Measurements from ENCODE around the gene CADM1.

CADM1 gene

DNA sequence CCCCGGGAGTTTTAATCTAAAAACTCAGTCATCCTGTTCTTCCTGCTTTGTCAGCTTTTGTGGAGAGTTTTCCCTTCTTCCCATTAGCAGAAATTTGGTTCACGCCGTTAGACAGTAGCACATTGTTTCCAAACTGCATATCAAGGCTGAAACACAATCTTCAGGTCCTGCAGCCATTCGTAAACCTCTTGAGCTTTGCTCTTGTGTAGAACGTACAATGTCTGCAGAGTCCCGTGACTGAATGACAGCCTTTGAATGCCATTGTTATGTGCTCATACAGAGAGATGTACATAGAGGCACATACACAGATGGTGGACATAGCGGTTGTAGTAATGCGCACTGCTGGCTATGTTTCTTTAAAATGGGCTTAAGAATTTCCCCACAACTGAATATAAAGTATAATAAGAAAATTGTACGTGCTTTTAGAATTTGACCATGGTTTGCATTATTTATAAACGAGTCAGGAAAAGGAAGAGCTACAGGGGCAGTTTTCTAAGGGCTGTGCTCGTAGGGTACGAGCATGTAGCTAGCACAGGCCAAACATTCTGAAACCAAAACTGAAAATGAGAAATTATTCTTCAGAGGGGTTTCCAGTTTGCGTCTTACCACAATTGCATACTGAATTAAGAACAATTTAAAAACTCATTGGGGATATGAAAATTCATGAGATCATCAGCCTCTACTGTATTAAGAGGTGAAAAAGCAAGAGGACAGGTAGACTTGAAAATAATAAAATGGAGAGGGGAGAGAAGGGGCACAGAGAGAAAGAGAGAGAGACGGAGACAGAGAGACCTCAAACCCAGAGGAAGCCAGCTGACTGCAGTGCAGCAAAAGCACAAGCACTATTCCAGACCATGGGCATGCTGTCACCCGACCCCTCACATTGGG is 310.1 kb downstream of the CADM1 start:
- no peak for TF ChIP-seq TAF1 (IDR thresholded peaks at IDR 0.05; ENCODE audit: borderline replicate concordance, insufficient read depth, low read length)
- TF ChIP-seq, protein P1, sequence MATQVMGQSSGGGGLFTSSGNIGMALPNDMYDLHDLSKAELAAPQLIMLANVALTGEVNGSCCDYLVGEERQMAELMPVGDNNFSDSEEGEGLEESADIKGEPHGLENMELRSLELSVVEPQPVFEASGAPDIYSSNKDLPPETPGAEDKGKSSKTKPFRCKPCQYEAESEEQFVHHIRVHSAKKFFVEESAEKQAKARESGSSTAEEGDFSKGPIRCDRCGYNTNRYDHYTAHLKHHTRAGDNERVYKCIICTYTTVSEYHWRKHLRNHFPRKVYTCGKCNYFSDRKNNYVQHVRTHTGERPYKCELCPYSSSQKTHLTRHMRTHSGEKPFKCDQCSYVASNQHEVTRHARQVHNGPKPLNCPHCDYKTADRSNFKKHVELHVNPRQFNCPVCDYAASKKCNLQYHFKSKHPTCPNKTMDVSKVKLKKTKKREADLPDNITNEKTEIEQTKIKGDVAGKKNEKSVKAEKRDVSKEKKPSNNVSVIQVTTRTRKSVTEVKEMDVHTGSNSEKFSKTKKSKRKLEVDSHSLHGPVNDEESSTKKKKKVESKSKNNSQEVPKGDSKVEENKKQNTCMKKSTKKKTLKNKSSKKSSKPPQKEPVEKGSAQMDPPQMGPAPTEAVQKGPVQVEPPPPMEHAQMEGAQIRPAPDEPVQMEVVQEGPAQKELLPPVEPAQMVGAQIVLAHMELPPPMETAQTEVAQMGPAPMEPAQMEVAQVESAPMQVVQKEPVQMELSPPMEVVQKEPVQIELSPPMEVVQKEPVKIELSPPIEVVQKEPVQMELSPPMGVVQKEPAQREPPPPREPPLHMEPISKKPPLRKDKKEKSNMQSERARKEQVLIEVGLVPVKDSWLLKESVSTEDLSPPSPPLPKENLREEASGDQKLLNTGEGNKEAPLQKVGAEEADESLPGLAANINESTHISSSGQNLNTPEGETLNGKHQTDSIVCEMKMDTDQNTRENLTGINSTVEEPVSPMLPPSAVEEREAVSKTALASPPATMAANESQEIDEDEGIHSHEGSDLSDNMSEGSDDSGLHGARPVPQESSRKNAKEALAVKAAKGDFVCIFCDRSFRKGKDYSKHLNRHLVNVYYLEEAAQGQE (IDR thresholded peaks at IDR 0.05; ENCODE audit: insufficient read depth in 1 of 2, low read depth in 2 of 2, low read length in 2 of 2): no peak

DNA sequence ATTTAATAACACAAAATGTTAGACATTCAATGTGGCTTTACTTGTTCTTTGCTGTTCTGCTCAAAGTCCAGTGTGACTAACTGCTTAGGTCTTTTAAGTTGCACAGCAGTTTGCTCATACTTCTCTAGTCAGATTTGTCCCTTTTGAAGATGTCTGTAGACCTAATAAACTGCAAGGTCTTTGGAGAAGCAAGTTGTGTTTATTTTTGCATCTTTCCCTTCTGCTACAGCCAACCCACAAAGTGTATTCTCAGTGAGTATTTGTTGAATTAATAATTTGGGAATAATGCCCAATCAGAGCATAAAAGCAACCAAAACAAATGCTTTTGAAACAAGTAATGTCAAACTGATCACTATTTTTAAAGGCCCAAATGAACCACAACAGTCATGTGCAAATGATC is 312.5 kb downstream of the CADM1 start:
- TF ChIP-seq SIN3A (IDR thresholded peaks at IDR 0.05; ENCODE audit: borderline replicate concordance, insufficient read depth, low read length) (no peak), POLR2AphosphoS5 (IDR thresholded peaks at IDR 0.05; ENCODE audit: low read depth, low read length) (no peak), TAF1 (IDR thresholded peaks at IDR 0.05; ENCODE audit: borderline replicate concordance, insufficient read depth, low read length) (no peak), FOXP2 (optimal IDR thresholded peaks at IDR 0.05; ENCODE audit: borderline replicate concordance, extremely low read depth, extremely low read length, insufficient read depth) (no peak)
- TF ChIP-seq, protein P1 (IDR thresholded peaks at IDR 0.05; ENCODE audit: insufficient read depth in 1 of 2, low read depth in 2 of 2, low read length in 2 of 2): no peak

DNA sequence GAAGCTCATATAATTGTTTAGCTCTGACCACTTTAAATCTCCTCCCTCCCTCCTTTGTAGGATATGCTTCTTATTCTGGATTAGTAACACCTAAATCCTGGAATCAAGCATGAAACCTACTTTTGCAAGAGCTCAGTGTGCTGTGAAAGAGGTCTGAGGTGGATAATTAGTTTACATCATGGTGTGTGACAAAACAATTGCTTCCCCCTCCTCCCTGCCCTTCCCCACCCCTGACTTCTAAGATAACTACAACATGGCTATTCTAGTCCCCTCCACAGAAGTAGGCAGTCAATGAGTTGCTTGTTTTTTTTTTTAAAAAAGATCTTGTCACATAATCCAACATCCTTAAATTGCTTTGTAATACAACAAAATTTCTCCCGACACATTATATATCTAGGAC is 314.0 kb downstream of the CADM1 start:
- TF ChIP-seq FOXP2 (optimal IDR thresholded peaks at IDR 0.05; ENCODE audit: borderline replicate concordance, extremely low read depth, extremely low read length, insufficient read depth) (no peak), TAF1 (IDR thresholded peaks at IDR 0.05; ENCODE audit: borderline replicate concordance, insufficient read depth, low read length) (no peak), SIN3A (IDR thresholded peaks at IDR 0.05; ENCODE audit: borderline replicate concordance, insufficient read depth, low read length) (no peak), POLR2AphosphoS5 (IDR thresholded peaks at IDR 0.05; ENCODE audit: low read depth, low read length) (no peak)
- TF ChIP-seq, protein P1 (IDR thresholded peaks at IDR 0.05; ENCODE audit: insufficient read depth in 1 of 2, low read depth in 2 of 2, low read length in 2 of 2): no peak

DNA sequence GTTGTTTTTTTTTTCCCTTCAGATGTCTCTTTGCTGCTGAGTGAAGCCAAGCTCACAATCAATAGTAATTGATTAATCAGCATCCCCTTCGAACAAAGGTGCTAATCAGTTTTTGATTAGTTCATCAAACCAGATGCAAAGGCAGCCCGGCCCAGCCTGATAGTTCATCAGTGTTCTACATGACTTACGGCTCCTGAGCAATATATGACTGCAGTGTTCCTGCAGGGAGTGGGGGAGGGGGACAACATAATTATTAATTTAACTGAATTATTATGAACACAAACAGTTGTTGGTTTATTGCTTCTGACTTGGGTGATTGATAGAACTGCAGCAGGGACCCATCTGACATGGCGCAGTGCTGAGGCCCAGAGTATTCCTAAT is 315.3 kb downstream of the CADM1 start:
- TF ChIP-seq, protein P1 (IDR thresholded peaks at IDR 0.05; ENCODE audit: insufficient read depth in 1 of 2, low read depth in 2 of 2, low read length in 2 of 2): no peak
- TF ChIP-seq POLR2AphosphoS5 (IDR thresholded peaks at IDR 0.05; ENCODE audit: low read depth, low read length): no peak
- no peak for TF ChIP-seq SIN3A (IDR thresholded peaks at IDR 0.05; ENCODE audit: borderline replicate concordance, insufficient read depth, low read length)
- no peak for TF ChIP-seq FOXP2 (optimal IDR thresholded peaks at IDR 0.05; ENCODE audit: borderline replicate concordance, extremely low read depth, extremely low read length, insufficient read depth)
- no peak for TF ChIP-seq TAF1 (IDR thresholded peaks at IDR 0.05; ENCODE audit: borderline replicate concordance, insufficient read depth, low read length)

All from PFSK-1 (cell line).